ENCODE measurements around the gene HIF3A. TPM values are rescaled to one million over a fixed set of nuclear protein-coding genes. Genes with fewer than 3 reads are reported as not detected.

HIF3A gene
- polyA plus RNA-seq, 1 donor (not counting 4 experiments of a cell fraction or from before 2014, with no cell fraction given) = 0.01 TPM

GRCh38 chr19:46317339-46317738 is 20.5 kb downstream of the HIF3A start:
- no peak for FAIRE-seq
- TF ChIP-seq EZH2 (IDR thresholded peaks at IDR 0.05; ENCODE audit: low read length) (no peak), CTCF (optimal IDR thresholded peaks at IDR 0.05 in 1 of 3, IDR thresholded peaks at IDR 0.05 in 1 of 3, conservative IDR thresholded peaks at IDR 0.05 in 1 of 3; ENCODE audit: extremely low read depth in 1 of 3, insufficient read depth in 2 of 3, low read length in 3 of 3) (no peak)

GRCh38 chr19:46319613-46320012 is 22.8 kb downstream of the HIF3A start:
- dilution Hi-C loops (cut with MboI; ENCODE audit: extremely low pct_ligation_motif_present, low sequenced_read_pairs) = no loop called here
- Histone ChIP-seq H3K4me1 (ENCODE audit: control insufficient read depth, extremely low read depth, insufficient read depth, low read length) (no peaks in the 10 kb centered on the region), H3K79me2 (ENCODE audit: control insufficient read depth, insufficient read depth, low read length) (no peaks in the 10 kb centered on the region), H3K4me2 (ENCODE audit: control insufficient read depth, extremely low read depth, insufficient read depth, low read depth, low read length) (no peak overlapping the region), H3K9me3 (ENCODE audit: control insufficient read depth, low read depth, low read length) (no peaks in the 10 kb centered on the region), H3K36me3 (ENCODE audit: control insufficient read depth in 2 of 2, extremely low read depth in 1 of 2, insufficient read depth in 2 of 2, low read length in 2 of 2) (no peaks in the 10 kb centered on the region), H2AFZ (ENCODE audit: control insufficient read depth, low read length) (no peak overlapping the region), H3K27me3 (ENCODE audit: control insufficient read depth, extremely low read depth, insufficient read depth, low read length) (no peaks in the 10 kb centered on the region), H4K20me1 (ENCODE audit: control insufficient read depth, extremely low read depth, insufficient read depth, low read length) (no peaks in the 10 kb centered on the region), H3K27ac (ENCODE audit: control insufficient read depth, insufficient read depth, low read length) (no peak overlapping the region), H3K4me3 (ENCODE audit: control insufficient read depth in 2 of 3, extremely low read depth in 1 of 3, insufficient read depth in 2 of 3, low read depth in 1 of 3, low read length in 3 of 3) (no peak overlapping the region), H3K9me1 (ENCODE audit: control insufficient read depth, extremely low read depth, insufficient read depth, low read length) (no peaks in the 10 kb centered on the region), H3K9ac (ENCODE audit: control insufficient read depth, extremely low read depth, insufficient read depth, low read length) (no peak overlapping the region)
- FAIRE-seq (no peak), DNase-seq (ENCODE audit: low read depth, low spot score) (no peak)
- TF ChIP-seq CTCF (optimal IDR thresholded peaks at IDR 0.05 in 1 of 3, IDR thresholded peaks at IDR 0.05 in 1 of 3, conservative IDR thresholded peaks at IDR 0.05 in 1 of 3; ENCODE audit: extremely low read depth in 1 of 3, insufficient read depth in 2 of 3, low read length in 3 of 3) = no peak
- no peak for TF ChIP-seq EZH2 (IDR thresholded peaks at IDR 0.05; ENCODE audit: low read length)

More at GRCh38 chr19:46317339-46317738, 20.5 kb downstream of the HIF3A start:
- no peaks in the 10 kb centered on the region for H3K4me1 ChIP-seq (ENCODE audit: control insufficient read depth, extremely low read depth, insufficient read depth, low read length)
- dilution Hi-C loops (cut with MboI; ENCODE audit: extremely low pct_ligation_motif_present, low sequenced_read_pairs) = no loop called here
- no peaks in the 10 kb centered on the region for H4K20me1 ChIP-seq (ENCODE audit: control insufficient read depth, extremely low read depth, insufficient read depth, low read length)
- H3K27ac ChIP-seq (ENCODE audit: control insufficient read depth, insufficient read depth, low read length) = no peak overlapping the region
- no peaks in the 10 kb centered on the region for H3K79me2 ChIP-seq (ENCODE audit: control insufficient read depth, insufficient read depth, low read length)
- no peaks in the 10 kb centered on the region for H3K27me3 ChIP-seq (ENCODE audit: control insufficient read depth, extremely low read depth, insufficient read depth, low read length)
- no peak overlapping the region for H3K4me3 ChIP-seq (ENCODE audit: control insufficient read depth in 2 of 3, extremely low read depth in 1 of 3, insufficient read depth in 2 of 3, low read depth in 1 of 3, low read length in 3 of 3)
- no peak for DNase-seq (ENCODE audit: low read depth, low spot score)
- no peak overlapping the region for H3K4me2 ChIP-seq (ENCODE audit: control insufficient read depth, extremely low read depth, insufficient read depth, low read depth, low read length)
- no peak overlapping the region for H3K9ac ChIP-seq (ENCODE audit: control insufficient read depth, extremely low read depth, insufficient read depth, low read length)
- H3K36me3 ChIP-seq (ENCODE audit: control insufficient read depth in 2 of 2, extremely low read depth in 1 of 2, insufficient read depth in 2 of 2, low read length in 2 of 2) = no peaks in the 10 kb centered on the region
- no peaks in the 10 kb centered on the region for H3K9me3 ChIP-seq (ENCODE audit: control insufficient read depth, low read depth, low read length)
- no peak overlapping the region for H2AFZ ChIP-seq (ENCODE audit: control insufficient read depth, low read length)
- no peaks in the 10 kb centered on the region for H3K9me1 ChIP-seq (ENCODE audit: control insufficient read depth, extremely low read depth, insufficient read depth, low read length)

Data from keratinocyte (primary cell).